Spleen (tissue), 7 donors: Measurements from ENCODE around the gene TIMP2.

ENCODE experiments used
- POLR2AphosphoS5 ChIP-seq, 3 donors: sonication (generic); formaldehyde crosslinking; IDR thresholded peaks; one replicate each; pipeline ENCODE4 v1.5.1; 2017; ENCODE audit warnings: antibody characterized with exemption in 3 of 3
- TF ChIP-seq, protein P1 (sequence below), 11 experiments: fragments of 200-600 bp in 7 of 11; fragments of 450-650 bp in 4 of 11; sonication (generic) in 4 of 11; IDR thresholded peaks in 8 of 11; conservative IDR thresholded peaks in 3 of 11; 1 replicate in 7 of 11; 2 replicates in 4 of 11; pipeline versions ENCODE4 v1.4.0 to v1.8.0; 2016 to 2021; ENCODE audit warnings: antibody characterized with exemption in 11 of 11, inconsistent platforms in 4 of 11, mild to moderate bottlenecking in 1 of 11
- donor health status: DM: no; HTN: no; CAD: no; lungs with moderate emphysema.
- donor health status: DM: no; HTN: no; CAD: no.
- donor health status: DM: no; HTN: no; CAD: no.

DNA sequence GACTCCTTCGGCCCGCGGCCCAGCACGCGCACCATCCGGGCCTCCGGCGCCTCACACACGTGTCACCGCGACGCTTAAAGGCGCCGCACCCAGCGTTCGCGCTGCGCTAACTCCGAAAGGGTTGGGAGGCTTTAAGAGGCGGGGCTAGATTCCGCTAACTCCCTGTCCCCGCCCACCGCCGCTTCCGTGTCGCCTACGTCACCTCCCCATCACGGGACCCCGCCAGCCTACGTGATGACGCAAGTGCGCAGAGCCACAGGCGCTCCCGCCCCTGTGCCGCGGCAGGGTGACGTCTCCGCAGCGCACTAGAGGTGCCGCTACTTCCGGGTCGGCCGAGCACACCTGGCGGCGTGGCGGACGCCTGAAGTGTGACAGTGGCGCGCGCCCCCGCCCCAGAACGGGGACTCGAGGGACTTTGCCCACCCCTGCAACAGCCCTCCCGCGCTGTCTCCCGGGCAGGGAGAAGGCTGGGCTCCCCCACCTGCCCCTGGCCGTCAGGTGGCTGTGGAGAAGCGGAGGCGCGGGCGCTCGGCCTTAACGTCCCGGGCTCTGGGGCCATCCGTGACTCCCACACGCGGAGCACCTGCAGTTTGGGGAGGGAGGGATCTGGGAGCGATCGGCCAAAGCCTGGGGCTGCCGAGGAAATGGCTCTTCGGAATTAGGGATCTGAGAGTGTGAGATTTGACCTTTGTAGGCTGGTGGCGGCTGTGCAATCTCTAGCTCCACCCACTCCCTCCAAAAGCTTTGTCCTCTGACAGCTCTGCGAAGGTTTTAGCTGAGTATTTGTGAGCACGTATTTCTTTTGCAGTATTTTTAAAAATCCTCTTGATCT is 84.2 kb downstream of the TIMP2 start, which contains the start of gene USP36:
- TF ChIP-seq POLR2AphosphoS5 (IDR thresholded peaks at IDR 0.05): peak; percentile 99 to 100 (median 100)
- TF ChIP-seq, protein P1, sequence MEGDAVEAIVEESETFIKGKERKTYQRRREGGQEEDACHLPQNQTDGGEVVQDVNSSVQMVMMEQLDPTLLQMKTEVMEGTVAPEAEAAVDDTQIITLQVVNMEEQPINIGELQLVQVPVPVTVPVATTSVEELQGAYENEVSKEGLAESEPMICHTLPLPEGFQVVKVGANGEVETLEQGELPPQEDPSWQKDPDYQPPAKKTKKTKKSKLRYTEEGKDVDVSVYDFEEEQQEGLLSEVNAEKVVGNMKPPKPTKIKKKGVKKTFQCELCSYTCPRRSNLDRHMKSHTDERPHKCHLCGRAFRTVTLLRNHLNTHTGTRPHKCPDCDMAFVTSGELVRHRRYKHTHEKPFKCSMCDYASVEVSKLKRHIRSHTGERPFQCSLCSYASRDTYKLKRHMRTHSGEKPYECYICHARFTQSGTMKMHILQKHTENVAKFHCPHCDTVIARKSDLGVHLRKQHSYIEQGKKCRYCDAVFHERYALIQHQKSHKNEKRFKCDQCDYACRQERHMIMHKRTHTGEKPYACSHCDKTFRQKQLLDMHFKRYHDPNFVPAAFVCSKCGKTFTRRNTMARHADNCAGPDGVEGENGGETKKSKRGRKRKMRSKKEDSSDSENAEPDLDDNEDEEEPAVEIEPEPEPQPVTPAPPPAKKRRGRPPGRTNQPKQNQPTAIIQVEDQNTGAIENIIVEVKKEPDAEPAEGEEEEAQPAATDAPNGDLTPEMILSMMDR (IDR thresholded peaks at IDR 0.05 in 8 of 11, conservative IDR thresholded peaks at IDR 0.05 in 3 of 11): peak in 7 of 11 experiments; percentile 11 to 53 (median 43)
